Breast epithelium (tissue), 3 donors: Measurements from ENCODE around the gene HOXC11.

ENCODE experiments used
- CTCF ChIP-seq, 3 donors: fragments of 450-650 bp; IDR thresholded peaks; one replicate each; pipeline ENCODE4 v1.5.1; 2016 to 2017; ENCODE audit warnings: antibody characterized with exemption in 3 of 3, mild to moderate bottlenecking in 3 of 3, moderate library complexity in 3 of 3
- POLR2A ChIP-seq: fragments of 450-650 bp; IDR thresholded peaks from one replicate; pipeline ENCODE4 v1.6.1; 2016; ENCODE audit warnings: antibody characterized with exemption, mild to moderate bottlenecking, moderate library complexity

- TF ChIP-seq CTCF (IDR thresholded peaks at IDR 0.05) (no peak), POLR2A (no peak)
These were observed 51.2 kb downstream of the HOXC11 start for GRCh38 chr12:54024127-54024526.
